PC-9 (cell line): ENCODE results near the gene HNRNPA0.

ENCODE experiments used
- CTCF ChIP-seq: fragments of 200-600 bp; sonication (generic); conservative IDR thresholded peaks from 2 replicates; pipeline ENCODE4 v1.6.1; 2017; ENCODE audit warnings: mixed run types, antibody characterized with exemption, mild to moderate bottlenecking, moderate library complexity
- EZH2 ChIP-seq: fragments of 200-600 bp; sonication (generic); IDR thresholded peaks from 2 replicates; pipeline ENCODE4 v1.8.0; 2017; ENCODE audit warnings: antibody characterized with exemption, low read depth

DNA sequence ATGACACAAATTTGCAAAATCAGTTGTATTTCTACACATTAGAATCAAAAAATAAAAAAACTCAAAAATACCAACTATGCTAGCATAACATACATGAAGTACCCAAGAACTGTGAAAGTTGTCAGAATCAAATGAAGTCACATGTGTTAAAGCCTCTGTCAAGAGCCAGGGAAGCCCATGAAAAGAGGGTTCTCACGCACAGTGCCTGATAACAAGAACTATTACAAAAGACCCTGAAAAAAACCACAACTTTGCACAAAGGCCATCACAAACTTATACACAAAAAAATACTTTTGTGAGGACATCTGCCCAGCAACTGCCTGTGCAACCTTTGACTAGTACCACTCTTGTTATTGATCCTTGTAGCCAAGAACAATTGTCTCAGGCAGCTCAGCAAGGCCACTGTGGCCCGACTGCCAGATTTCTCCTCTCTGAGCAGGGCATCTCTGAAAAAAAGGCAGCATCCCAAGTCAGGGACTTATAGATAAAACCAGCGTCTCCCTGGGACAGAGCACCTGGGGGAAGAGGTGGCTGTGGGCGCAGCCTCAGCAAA, 28.9 kb upstream of the HNRNPA0 start:
- no peak for TF ChIP-seq EZH2
- TF ChIP-seq CTCF = no peak
